K562 (cell line): ENCODE data around the gene GPSM3. TPM values are rescaled to one million over a fixed set of nuclear protein-coding genes. Genes with fewer than 3 reads are reported as not detected.

ENCODE experiments used
- ATAC-seq: fragments of 200-7000 bp; cut with Tn5 transposase; 3 replicates; pipeline ENCODE4 v1.9.1; 2020; ENCODE audit warnings: moderate library complexity
- BruUV-seq: library from RNA; stranded (reverse); fragments of 400-500 nt; replicated peaks from 2 replicates; lab custom pipeline; 2021; lab: Mats Ljungman, UMichigan
- CTCF ChIA-PET: fragments of 300-600 bp; formaldehyde crosslinking; extraction: SDS; loops from one replicate; lab custom pipeline; 2021; ENCODE audit warnings: low intra/inter-chr PET ratio; lab: Yijun Ruan, JAX
- POLR2A ChIA-PET: fragments of 300-600, 350-650 bp; sonication (Branson Sonifier 250); formaldehyde crosslinking; extraction: SDS; loops from one replicate; lab custom pipeline; 2021; ENCODE audit warnings: antibody characterized with exemption, inconsistent platforms; lab: Yijun Ruan, JAX
- DNase-seq, 4 experiments: peaks; one replicate each; pipeline versions ENCODE4 v3.0.0 to v3.0.0-alpha.2; 2011 to 2018; ENCODE audit warnings: low spot score in 3 of 4, mixed read lengths in 3 of 4; ENCODE audit errors: extremely low read depth in 1 of 4
- FAIRE-seq: peaks from 2 replicates; lab custom pipeline; 2011; peaks lifted over from hg19 to GRCh38; lab: Jason Lieb, UNC
- H2AFZ ChIP-seq: 2 replicates; pipeline ENCODE4 v1.6.0; 2011; ENCODE audit warnings: low read depth, low read length, control low read depth, inconsistent platforms
- H3K27ac ChIP-seq: fragments of 200-600 bp; 3 replicates; pipeline ENCODE4 v1.8.0; 2011; ENCODE audit warnings: low read depth, mild to moderate bottlenecking, control low read depth, inconsistent platforms, low read length, moderate library complexity, mixed read lengths; ENCODE audit errors: extremely low read depth
- H3K27me3 ChIP-seq, 2 experiments: fragments of 300-600 bp in 1 of 2; 2 replicates in 1 of 2; 3 replicates in 1 of 2; pipeline versions ENCODE4 v1.6.0 to v1.8.0; 2011; ENCODE audit warnings: inconsistent platforms in 2 of 2, low read length in 2 of 2, mild to moderate bottlenecking in 1 of 2, mixed read lengths in 1 of 2, moderate library complexity in 1 of 2; ENCODE audit not compliant: control insufficient read depth in 2 of 2, insufficient read depth in 2 of 2
- H3K36me3 ChIP-seq: fragments of 300-600 bp; 3 replicates; pipeline ENCODE4 v1.8.0; 2011; ENCODE audit warnings: mild to moderate bottlenecking, low read length, inconsistent platforms; ENCODE audit not compliant: control insufficient read depth, insufficient read depth
- H3K4me1 ChIP-seq, 2 experiments: fragments of 200-600 bp in 1 of 2; replicated peaks in 1 of 2; 2 replicates in 1 of 2; 3 replicates in 1 of 2; pipeline versions ENCODE4 v1.5.1 to v1.8.0; 2011; ENCODE audit warnings: inconsistent platforms in 2 of 2, low read length in 2 of 2, mild to moderate bottlenecking in 1 of 2, mixed read lengths in 1 of 2, moderate library complexity in 1 of 2; ENCODE audit not compliant: control insufficient read depth in 2 of 2, insufficient read depth in 2 of 2
- H3K4me2 ChIP-seq: 2 replicates; pipeline ENCODE4 v1.6.1; 2011; ENCODE audit warnings: low read length, control low read depth, inconsistent platforms, mixed read lengths; ENCODE audit not compliant: insufficient read depth
- H3K4me3 ChIP-seq: fragments of 200-600 bp; sonication (generic), shearing (Covaris generic); 2 replicates; pipeline ENCODE4 v1.5.1; 2016; ENCODE audit warnings: control low read depth, inconsistent platforms
- H3K79me2 ChIP-seq: fragments of 200-600 bp; 3 replicates; pipeline ENCODE4 v1.8.0; 2011; ENCODE audit warnings: low read length, inconsistent platforms; ENCODE audit not compliant: control insufficient read depth, insufficient read depth
- H3K9ac ChIP-seq, 2 experiments: 2 replicates each; pipeline versions ENCODE4 v1.6.0 to v1.6.1; 2011; ENCODE audit warnings: low read depth in 2 of 2, low read length in 2 of 2, control low read depth in 1 of 2, inconsistent platforms in 1 of 2, mild to moderate bottlenecking in 1 of 2, mixed read lengths in 1 of 2; ENCODE audit not compliant: insufficient read depth in 1 of 2
- H3K9me1 ChIP-seq: one replicate; pipeline ENCODE4 v1.6.0; 2011; ENCODE audit warnings: inconsistent platforms, mild to moderate bottlenecking, low read length, moderate library complexity; ENCODE audit not compliant: control insufficient read depth, insufficient read depth
- H3K9me3 ChIP-seq: replicated peaks from 2 replicates; pipeline ENCODE4 v1.5.1; 2011; ENCODE audit warnings: low read depth, low read length, inconsistent platforms; ENCODE audit not compliant: control insufficient read depth, insufficient read depth
- H4K20me1 ChIP-seq: replicated peaks from 2 replicates; pipeline ENCODE4 v1.6.1; 2011; ENCODE audit warnings: low read length, inconsistent platforms, mixed read lengths; ENCODE audit not compliant: control insufficient read depth, insufficient read depth
- BDP1 ChIP-seq: IDR thresholded peaks from 3 replicates; pipeline ENCODE4 v1.6.1; 2011; ENCODE audit not compliant: insufficient read length, insufficient read depth
- HNRNPK ChIP-seq: fragments of 200-400 bp; formaldehyde crosslinking; IDR thresholded peaks from one replicate; pipeline ENCODE4 v1.6.1; 2018; ENCODE audit warnings: mild to moderate bottlenecking, low read depth, low read length; ENCODE audit not compliant: poor library complexity, severe bottlenecking
- NELFE ChIP-seq: IDR thresholded peaks from 2 replicates; pipeline ENCODE4 v1.6.1; 2011; ENCODE audit warnings: mild to moderate bottlenecking; ENCODE audit not compliant: insufficient read depth, insufficient read length
- WGBS: fragments of 100-300 bp; shearing (Covaris generic); methylation state at CpG from one replicate; pipeline ENCODE4 v1.1.6; 2016; ENCODE audit warnings: low coverage, mixed read lengths; ENCODE audit not compliant: insufficient coverage; ENCODE audit errors: missing lambda C conversion rate; 5-methylcytosine and 5-hydroxymethylcytosine counted together
- in situ Hi-C: fragments of 300-500 bp; cut with MboI; formaldehyde crosslinking; loops from 4 replicates; pipeline ENCODE4 v1.15.0; 2018; ENCODE audit warnings: inconsistent platforms, mixed read lengths
- intact Hi-C: fragments of 100-400 bp; cut with micrococcal nuclease; formaldehyde crosslinking; loops from 2 replicates; pipeline ENCODE4 v1.14.2; 2022
- polyA plus RNA-seq, 8 experiments: library from polyadenylated mRNA; depleted of rRNA in 4 of 8; stranded (reverse) in 5 of 8; unstranded in 3 of 8; fragments of >200 nt; fragmentation: Nextera tagmentation in 2 of 8; fragmentation: Illumina TruSeq in 1 of 8; extraction: Ambion mirVana in 2 of 8; extraction: Trizol in 1 of 8; gene quantifications; 2 replicates each; pipeline versions ENCODE4 v1.2.1 to v1.2.3, GENCODE V29; 2011 to 2014; ENCODE audit warnings: inconsistent platforms in 1 of 8, missing spikeins in 1 of 8
- total RNA-seq, 7 experiments: library from RNA; depleted of rRNA in 6 of 7; stranded (reverse); fragments of >200 nt in 6 of 7; fragmentation: Illumina TruSeq in 2 of 7; extraction: Trizol in 2 of 7; gene quantifications; 2 replicates each; pipeline versions ENCODE4 v1.2.1 to v1.2.3, GENCODE V29; 2011 to 2021; ENCODE audit warnings: low replicate concordance in 1 of 7

The GPSM3 gene
- total and polyA plus RNA-seq, 9 of the 15 experiments (the other 6 are each of a cell fraction or from before 2014, with no cell fraction given), result 5.3 to 42.6 (median 24.4) TPM

DNA sequence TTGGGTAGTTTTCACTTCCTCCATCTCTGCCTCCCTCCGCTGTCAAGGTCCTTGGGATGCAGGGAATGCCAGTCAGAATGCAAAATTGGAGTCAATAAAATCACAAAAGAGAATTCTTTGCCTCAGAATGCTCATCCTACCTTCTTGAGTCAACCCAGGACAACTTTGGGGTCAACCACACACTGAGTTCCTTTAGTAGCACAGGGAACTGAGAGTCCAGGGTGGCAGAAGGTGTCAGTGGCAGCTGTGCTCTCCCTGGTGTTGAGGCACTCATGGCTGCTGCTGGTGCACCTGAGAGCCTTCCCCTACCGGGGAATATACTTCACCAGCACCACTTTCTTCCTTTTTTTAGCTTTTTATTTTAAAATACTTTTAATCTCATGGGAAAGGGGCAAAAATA, 32.3 kb upstream of the GPSM3 start:
- Histone ChIP-seq H3K4me2 (no peak overlapping the region), H3K9me1 (no peaks in the 10 kb centered on the region), H4K20me1 (no peaks in the 10 kb centered on the region; the same call in none of the 2 replicates), H3K4me1 (peaks cover 0 to 4% of the 10 kb centered on the region in 2 experiments; a peak in 3 of 5 replicates), H2AFZ (no peak overlapping the region), H3K4me3 (no peak overlapping the region), H3K27me3 (peaks cover 25 to 50% of the 10 kb centered on the region in 2 experiments; a peak in 4 of 5 replicates), H3K79me2 (no peaks in the 10 kb centered on the region), H3K27ac (no peak overlapping the region), H3K9ac (no peak overlapping the region), H3K36me3 (no peaks in the 10 kb centered on the region), H3K9me3 (no peaks in the 10 kb centered on the region)
- POLR2A ChIA-PET, result interaction anchor here (0.6 kb wide), 1 partner anchor 429 kb away, joined by 3 read pairs; the partner anchor contains the start of gene VARS1
- in situ Hi-C loops, result no loop called here
- intact Hi-C loops, result no loop called here
- FAIRE-seq (no peak), DNase-seq (no peak), ATAC-seq (no peak)
- no TSS peak for BruUV-seq
- CTCF ChIA-PET, result no interaction called here
- TF ChIP-seq NELFE (no peak), BDP1 (no peak), HNRNPK (no peak)
- WGBS, result 6% methylated on average over 2 of the region's 2 CpGs
